PC-3 (cell line): ENCODE measurements around the gene SEMA4G. TPM values are rescaled to one million over a fixed set of nuclear protein-coding genes. Genes with fewer than 3 reads are reported as not detected.

ENCODE experiments used
- ATAC-seq: fragments of 200-7000 bp; cut with Tn5 transposase; 2 replicates; pipeline ENCODE4 v1.9.1; 2020; ENCODE audit warnings: mild to moderate bottlenecking, moderate library complexity
- BruUV-seq: library from RNA; stranded (reverse); fragments of 400-500 nt; replicated peaks from 2 replicates; lab custom pipeline; 2021; lab: Mats Ljungman, UMichigan
- CTCF ChIA-PET: fragments of 300-600 bp; sonication (Branson Sonifier 250); formaldehyde crosslinking; loops from one replicate; lab custom pipeline; 2022; ENCODE audit warnings: antibody characterized with exemption; lab: Charles Lee
- POLR2A ChIA-PET: fragments of 300-600 bp; sonication (Branson Sonifier 250); formaldehyde crosslinking; loops from one replicate; lab custom pipeline; 2022; ENCODE audit warnings: antibody characterized with exemption; ENCODE audit not compliant: unreplicated experiment; lab: Charles Lee
- DNase-seq: peaks from one replicate; pipeline ENCODE4 v3.0.0-alpha.2; 2015
- H2AFZ ChIP-seq: fragments of 300-600 bp; sonication (generic); 2 replicates; pipeline ENCODE4 v1.6.0; 2016; ENCODE audit warnings: antibody characterized with exemption, low read length
- H3F3A ChIP-seq: fragments of 300-600 bp; sonication (generic); one replicate; pipeline ENCODE4 v1.6.0; 2017; ENCODE audit warnings: antibody characterized with exemption, low read length, control low read depth, mild to moderate bottlenecking; ENCODE audit not compliant: unreplicated experiment
- H3K27ac ChIP-seq: fragments of 300-600 bp; sonication (generic); 2 replicates; pipeline ENCODE4 v1.5.1; 2016; ENCODE audit warnings: mild to moderate bottlenecking, low read length
- H3K27me3 ChIP-seq: fragments of 300-600 bp; sonication (generic); 2 replicates; pipeline ENCODE4 v1.6.1; 2016; ENCODE audit warnings: low read length, mixed read lengths
- H3K36me3 ChIP-seq: fragments of 300-600 bp; sonication (generic); 2 replicates; pipeline ENCODE4 v1.6.1; 2016; ENCODE audit warnings: low read depth, mixed run types, low read length, mixed read lengths
- H3K4me1 ChIP-seq: fragments of 300-600 bp; sonication (generic); 2 replicates; pipeline ENCODE4 v1.5.1; 2016; ENCODE audit warnings: low read length; ENCODE audit not compliant: insufficient read depth
- H3K4me2 ChIP-seq: fragments of 300-600 bp; sonication (generic); 2 replicates; pipeline ENCODE4 v1.6.0; 2016; ENCODE audit warnings: low read length
- H3K4me3 ChIP-seq: fragments of 300-600 bp; sonication (generic); 2 replicates; pipeline ENCODE4 v1.5.1; 2016; ENCODE audit warnings: mild to moderate bottlenecking, low read length, mixed read lengths
- H3K79me2 ChIP-seq: fragments of 300-600 bp; sonication (generic); 2 replicates; pipeline ENCODE4 v1.6.1; 2017; ENCODE audit warnings: low read length, mixed read lengths
- H3K9ac ChIP-seq: fragments of 300-600 bp; sonication (generic); 2 replicates; pipeline ENCODE4 v1.6.0; 2016; ENCODE audit warnings: mild to moderate bottlenecking, low read length
- H3K9me2 ChIP-seq: fragments of 300-600 bp; sonication (generic); replicated peaks from 2 replicates; pipeline ENCODE4 v1.6.1; 2016; ENCODE audit warnings: mixed run types, low read length, mixed read lengths
- H3K9me3 ChIP-seq: fragments of 300-600 bp; sonication (generic); 2 replicates; pipeline ENCODE4 v1.6.1; 2016; ENCODE audit warnings: low read length, mixed read lengths
- H4K20me1 ChIP-seq: fragments of 300-600 bp; sonication (generic); 2 replicates; pipeline ENCODE4 v1.6.1; 2016; ENCODE audit warnings: low read length, mixed read lengths
- EZH2 ChIP-seq: fragments of 300-600 bp; sonication (generic); IDR thresholded peaks from one replicate; pipeline ENCODE4 v1.6.1; 2017; ENCODE audit warnings: antibody characterized with exemption, mild to moderate bottlenecking, low read length; ENCODE audit not compliant: unreplicated experiment
- EZH2phosphoT487 ChIP-seq: fragments of 300-600 bp; sonication (generic); IDR thresholded peaks from 2 replicates; pipeline ENCODE4 v1.6.1; 2018; ENCODE audit warnings: mild to moderate bottlenecking, antibody characterized with exemption, low read length, borderline replicate concordance
- intact Hi-C: fragments of 100-400 bp; cut with micrococcal nuclease; formaldehyde crosslinking; loops from 2 replicates; pipeline ENCODE4 v1.9.0; 2023
- total RNA-seq: library from RNA; depleted of rRNA; stranded (reverse); fragments of >200 nt; gene quantifications from 2 replicates; pipeline ENCODE4 v1.2.3, GENCODE V29; 2014
- TF ChIP-seq, protein P1 (sequence below): fragments of 300-600 bp; sonication (generic); conservative IDR thresholded peaks from 2 replicates; pipeline ENCODE4 v1.5.1; 2017; ENCODE audit warnings: antibody characterized with exemption, low read depth, mild to moderate bottlenecking, low read length

SEMA4G gene
- total RNA-seq, 1 experiment from 2014 or later, result 2.6 TPM

DNA sequence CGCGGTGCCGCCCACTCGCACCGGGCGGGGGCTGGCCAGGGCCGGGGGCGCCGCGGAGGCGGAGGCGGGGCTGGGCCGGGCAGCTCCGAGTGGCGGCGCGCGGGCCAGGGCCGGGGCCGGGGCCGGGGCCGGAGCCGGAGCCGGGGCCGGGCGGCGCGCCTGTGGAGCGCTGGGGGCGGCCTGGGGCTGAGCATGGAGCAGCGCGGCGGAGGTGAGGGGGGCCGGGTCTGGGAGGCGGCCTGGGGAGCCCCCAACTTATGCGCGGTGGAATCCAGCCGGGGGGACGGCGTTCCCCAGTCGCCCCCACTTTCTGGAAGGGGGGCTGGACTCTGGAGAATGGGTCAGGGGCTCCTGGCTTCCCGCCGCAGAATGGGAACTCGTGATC lies 30.4 kb downstream of the SEMA4G start, which contains the start of gene LZTS2:
Gene LZTS2, plus strand, starts transcription at position 67 of the 385 bp plus-strand sequence. CDS start 2,731 bp downstream, outside the sequence.
- TF ChIP-seq, protein P1, sequence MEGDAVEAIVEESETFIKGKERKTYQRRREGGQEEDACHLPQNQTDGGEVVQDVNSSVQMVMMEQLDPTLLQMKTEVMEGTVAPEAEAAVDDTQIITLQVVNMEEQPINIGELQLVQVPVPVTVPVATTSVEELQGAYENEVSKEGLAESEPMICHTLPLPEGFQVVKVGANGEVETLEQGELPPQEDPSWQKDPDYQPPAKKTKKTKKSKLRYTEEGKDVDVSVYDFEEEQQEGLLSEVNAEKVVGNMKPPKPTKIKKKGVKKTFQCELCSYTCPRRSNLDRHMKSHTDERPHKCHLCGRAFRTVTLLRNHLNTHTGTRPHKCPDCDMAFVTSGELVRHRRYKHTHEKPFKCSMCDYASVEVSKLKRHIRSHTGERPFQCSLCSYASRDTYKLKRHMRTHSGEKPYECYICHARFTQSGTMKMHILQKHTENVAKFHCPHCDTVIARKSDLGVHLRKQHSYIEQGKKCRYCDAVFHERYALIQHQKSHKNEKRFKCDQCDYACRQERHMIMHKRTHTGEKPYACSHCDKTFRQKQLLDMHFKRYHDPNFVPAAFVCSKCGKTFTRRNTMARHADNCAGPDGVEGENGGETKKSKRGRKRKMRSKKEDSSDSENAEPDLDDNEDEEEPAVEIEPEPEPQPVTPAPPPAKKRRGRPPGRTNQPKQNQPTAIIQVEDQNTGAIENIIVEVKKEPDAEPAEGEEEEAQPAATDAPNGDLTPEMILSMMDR, result no peak
- no peak for TF ChIP-seq EZH2phosphoT487
- TF ChIP-seq EZH2, result no peak
- ChIA-PET POLR2A (no interaction called here), CTCF (no interaction called here)
- H2AFZ ChIP-seq, result peak within 1 kb of the TSS; percentile 91
- peak within 1 kb of the TSS; percentile 88 for H3K4me3 ChIP-seq
- H3K4me1 ChIP-seq, result peaks cover 36% of the 10 kb centered on the region
- BruUV-seq, result no TSS peak
- H3K9ac ChIP-seq, result peak within 1 kb of the TSS; percentile 95
- H3K27ac ChIP-seq, result peak within 1 kb of the TSS; percentile 76
- H3K9me2 ChIP-seq, result no peaks in the 10 kb centered on the region
- H3F3A ChIP-seq, result no peaks in the 10 kb centered on the region
- peaks cover 40% of the 10 kb centered on the region for H3K79me2 ChIP-seq
- intact Hi-C loops, result no loop called here
- H3K27me3 ChIP-seq, result no peaks in the 10 kb centered on the region
- H3K4me2 ChIP-seq, result peak within 1 kb of the TSS; percentile 99
- DNase-seq, result no peak
- no peaks in the 10 kb centered on the region for H3K9me3 ChIP-seq
- ATAC-seq, result peak; percentile 25; the same call in 1 of the 2 replicates
- H3K36me3 ChIP-seq, result no peaks in the 10 kb centered on the region
- no peaks in the 10 kb centered on the region for H4K20me1 ChIP-seq

DNA sequence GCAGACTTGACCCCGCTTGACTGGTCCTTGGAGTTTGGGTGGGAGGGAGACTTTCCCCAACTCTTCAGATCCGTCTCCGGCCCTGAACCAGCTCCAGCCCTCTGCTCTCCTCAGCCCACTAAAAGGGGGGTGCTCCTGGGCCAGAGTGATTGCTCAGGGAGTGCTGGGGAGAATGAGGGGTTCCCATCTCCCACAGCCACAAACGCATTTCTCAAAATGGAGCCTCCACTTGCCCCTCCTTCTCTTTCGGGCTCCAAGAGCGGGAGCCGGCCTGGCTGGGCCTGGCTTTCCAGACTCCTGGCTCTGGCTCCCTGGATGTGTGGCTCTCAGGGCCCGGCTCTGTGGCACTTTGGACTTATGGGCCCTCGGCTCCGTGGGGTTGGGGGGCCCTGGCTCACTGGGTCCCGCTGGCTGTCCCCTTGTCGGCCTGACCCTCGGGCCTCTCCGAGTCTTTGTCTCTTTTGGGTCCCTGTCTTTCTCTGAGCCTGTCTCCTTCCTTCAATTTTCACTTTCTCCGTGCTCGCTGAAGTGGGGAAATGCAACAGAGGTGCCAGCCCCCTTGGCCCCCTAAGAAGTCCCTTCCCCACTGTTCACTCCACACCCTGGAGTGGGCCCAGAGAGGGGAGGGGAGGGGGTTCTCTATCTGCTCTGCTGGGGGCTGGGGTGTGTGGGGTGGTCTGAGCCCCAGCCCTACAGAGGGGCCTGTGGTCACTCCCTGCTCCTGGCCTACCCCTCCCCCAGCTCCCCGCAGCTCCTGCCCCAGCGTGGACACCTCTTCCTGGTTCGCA lies 31.0 kb downstream of the SEMA4G start:
- peak overlapping the region; percentile 83 for H3K4me3 ChIP-seq
- DNase-seq, result no peak
- intact Hi-C loops, result no loop called here
- no peaks in the 10 kb centered on the region for H3K9me3 ChIP-seq
- ChIA-PET POLR2A (no interaction called here), CTCF (no interaction called here)
- BruUV-seq, result TSS peak; percentile 28
- no peaks in the 10 kb centered on the region for H3K36me3 ChIP-seq
- H3K9ac ChIP-seq, result peak overlapping the region; percentile 93
- ATAC-seq, result no peak
- no peaks in the 10 kb centered on the region for H4K20me1 ChIP-seq
- TF ChIP-seq EZH2phosphoT487 (no peak), EZH2 (no peak)
- TF ChIP-seq, protein P1, result no peak
- H3K79me2 ChIP-seq, result peaks cover 40% of the 10 kb centered on the region
- H3K4me1 ChIP-seq, result peaks cover 36% of the 10 kb centered on the region
- H3K9me2 ChIP-seq, result no peaks in the 10 kb centered on the region
- H3F3A ChIP-seq, result no peaks in the 10 kb centered on the region
- peak overlapping the region; percentile 81 for H2AFZ ChIP-seq
- peak overlapping the region; percentile 97 for H3K4me2 ChIP-seq
- peak overlapping the region; percentile 44 for H3K27ac ChIP-seq
- no peaks in the 10 kb centered on the region for H3K27me3 ChIP-seq
